Measurements from ENCODE around the gene PODNL1.
"Not testable (repeated sequence)": the region's sequence is repeated elsewhere in the genome, so short reads cannot be mapped to it uniquely, and the experiment has no call there.

PODNL1 gene

GRCh38 chr19:13930402-13930801, 7.8 kb downstream of the PODNL1 start:
- DNase-seq (ENCODE audit: low read depth in 2 of 2, low spot score in 1 of 2) = no peak

- DNase-seq (ENCODE audit: low read depth in 2 of 2, low spot score in 1 of 2) = no peak
These were observed 8.3 kb downstream of the PODNL1 start for GRCh38 chr19:13929956-13930355.

GRCh38 chr19:13929340-13929739, 8.9 kb downstream of the PODNL1 start:
- no peak for DNase-seq (ENCODE audit: low read depth in 2 of 2, low spot score in 1 of 2)

GRCh38 chr19:13926715-13927114, 11.5 kb downstream of the PODNL1 start:
- DNase-seq (ENCODE audit: low read depth in 2 of 2, low spot score in 1 of 2) = no peak

GRCh38 chr19:13926010-13926409, 12.2 kb downstream of the PODNL1 start:
- DNase-seq (ENCODE audit: low read depth in 2 of 2, low spot score in 1 of 2) = no peak

- DNase-seq (ENCODE audit: low read depth in 2 of 2, low spot score in 1 of 2) = no peak
These were observed 14.8 kb downstream of the PODNL1 start for GRCh38 chr19:13923194-13923987.

GRCh38 chr19:13922118-13922517, 16.1 kb downstream of the PODNL1 start:
- DNase-seq (ENCODE audit: low read depth in 2 of 2, low spot score in 1 of 2) = not testable (repeated sequence)

GRCh38 chr19:13920940-13921747, 17.1 kb downstream of the PODNL1 start:
- DNase-seq (ENCODE audit: low read depth in 2 of 2, low spot score in 1 of 2) = no peak

- DNase-seq (ENCODE audit: low read depth in 2 of 2, low spot score in 1 of 2) = no peak
These were observed 17.7 kb downstream of the PODNL1 start for GRCh38 chr19:13920524-13920923.

- DNase-seq (ENCODE audit: low read depth in 2 of 2, low spot score in 1 of 2) = no peak
These were observed 19.3 kb downstream of the PODNL1 start for GRCh38 chr19:13918726-13919411.

GRCh38 chr19:13917888-13918406, 20.3 kb downstream of the PODNL1 start:
- DNase-seq (ENCODE audit: low read depth in 2 of 2, low spot score in 1 of 2) = no peak

GRCh38 chr19:13914777-13915176, 23.4 kb downstream of the PODNL1 start:
- no peak for DNase-seq (ENCODE audit: low read depth in 2 of 2, low spot score in 1 of 2)

- no peak for DNase-seq (ENCODE audit: low read depth in 2 of 2, low spot score in 1 of 2)
These were observed 24.9 kb downstream of the PODNL1 start for GRCh38 chr19:13913352-13913751.

GRCh38 chr19:13909430-13909829, 28.8 kb downstream of the PODNL1 start:
- DNase-seq (ENCODE audit: low read depth in 2 of 2, low spot score in 1 of 2) = no peak

GRCh38 chr19:13908674-13909073, 29.5 kb downstream of the PODNL1 start:
- no peak for DNase-seq (ENCODE audit: low read depth in 2 of 2, low spot score in 1 of 2)

GRCh38 chr19:13906910-13907309, 31.3 kb downstream of the PODNL1 start:
- DNase-seq (ENCODE audit: low read depth in 2 of 2, low spot score in 1 of 2) = no peak

- no peak for DNase-seq (ENCODE audit: low read depth in 2 of 2, low spot score in 1 of 2)
These were observed 31.7 kb downstream of the PODNL1 start for GRCh38 chr19:13906521-13906904.

- peak; percentile 90 to 92 for DNase-seq (ENCODE audit: low read depth in 2 of 2, low spot score in 1 of 2)
These were observed 32.3 kb downstream of the PODNL1 start, which contains the start of the genes BRME1 and CC2D1A for GRCh38 chr19:13905634-13906520. BRME1 (minus strand) TSS chr19:13906117; CDS start chr19:13904892, 1,225 bp downstream. CC2D1A (plus strand) TSS chr19:13906201; CDS start chr19:13906442, 241 bp downstream.

- DNase-seq (ENCODE audit: low read depth in 2 of 2, low spot score in 1 of 2) = no peak
These were observed 35.1 kb downstream of the PODNL1 start for GRCh38 chr19:13902993-13903555.

Measured in stimulated activated CD8-positive, alpha-beta memory T cell treated with anti-CD3 and anti-CD28 coated beads, Interleukin-4, amount 100 ng/mL, for 4 hours (primary cell).